ENCODE measurements around the gene XIAP. TPM values are rescaled to one million over a fixed set of nuclear protein-coding genes. Genes with fewer than 3 reads are reported as not detected.
"Not testable (repeated sequence)": the region's sequence is repeated elsewhere in the genome, so short reads cannot be mapped to it uniquely, and the experiment has no call there.

XIAP gene
- 36.1 and 38.1 TPM in 2 replicates for total RNA-seq
- 7.9 and 13.7 TPM in 2 replicates for polyA plus RNA-seq

DNA sequence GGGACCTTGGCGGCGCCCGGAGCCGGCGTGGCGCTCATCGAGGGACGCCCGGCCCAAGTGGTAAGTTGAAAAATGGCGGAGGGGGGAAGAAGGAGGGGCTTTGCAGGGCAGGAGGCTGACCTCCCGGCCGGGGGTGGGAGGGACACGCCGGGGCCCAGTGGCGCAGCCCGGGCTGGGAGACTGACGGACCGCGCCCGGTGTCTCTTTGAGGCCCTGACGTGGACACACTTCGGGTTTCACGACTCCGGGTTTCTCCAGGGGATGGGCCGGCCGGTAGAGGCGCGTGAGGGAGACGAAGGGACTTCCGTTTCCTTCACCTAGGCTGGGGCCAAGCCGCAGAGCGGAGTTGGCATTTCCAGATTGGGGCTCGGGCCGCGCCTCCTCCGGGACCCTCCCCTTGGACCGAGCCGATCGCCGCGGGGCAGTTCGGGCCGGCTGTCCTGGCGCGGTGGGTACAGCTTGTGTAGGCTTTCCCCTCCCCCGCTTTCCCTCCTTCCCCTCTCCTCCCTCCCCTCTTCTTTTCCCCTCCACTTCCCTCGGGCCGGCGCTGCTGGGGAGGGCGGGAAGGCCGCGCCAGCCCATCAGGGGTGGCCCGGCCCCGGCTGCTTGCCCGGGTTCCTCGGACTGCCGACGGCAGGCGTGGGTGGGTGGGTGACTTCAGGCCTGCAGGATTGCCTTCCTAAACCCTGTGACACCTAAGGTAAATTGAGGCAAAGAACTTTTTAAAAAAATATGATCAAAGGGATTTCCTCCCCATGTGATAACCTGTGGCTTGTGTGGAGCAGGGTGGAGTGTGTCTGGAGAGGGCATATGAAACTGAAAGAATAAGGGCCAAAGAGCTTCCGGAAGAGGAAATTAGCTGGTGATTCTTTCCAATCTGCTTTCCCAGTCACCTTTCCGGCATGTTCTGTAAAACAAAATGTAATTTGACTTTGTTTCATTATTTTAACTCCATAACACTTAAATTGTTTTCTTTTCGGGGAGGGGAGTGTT, at the start of gene XIAP:
XIAP (plus strand) TSS at position 208 of the 993 bp plus-strand sequence. CDS start 25,610 bp downstream, outside the sequence.
- no peaks in the 10 kb centered on the region for H4K20me1 ChIP-seq (ENCODE audit: insufficient read depth, poor library complexity, severe bottlenecking)
- no peak for TF ChIP-seq EZH2phosphoT487 (IDR thresholded peaks at IDR 0.05; ENCODE audit: low read depth, severe bottlenecking, unreplicated experiment)
- TF ChIP-seq CTCF (IDR thresholded peaks at IDR 0.05; ENCODE audit: poor library complexity): no peak
- TF ChIP-seq EZH2 (IDR thresholded peaks at IDR 0.05; ENCODE audit: borderline replicate concordance): no peak
- H3K36me3 ChIP-seq (replicated peaks; ENCODE audit: insufficient read depth, low read depth): no peaks in the 10 kb centered on the region
- peak; percentile 89 for DNase-seq (ENCODE audit: low spot score)
- peak within 1 kb of the TSS; percentile 49 for H2AFZ ChIP-seq
- H3K4me1 ChIP-seq (ENCODE audit: insufficient read depth): peaks cover 4% of the 10 kb centered on the region
- H3K79me2 ChIP-seq: peaks cover 37% of the 10 kb centered on the region
- WGBS (ENCODE audit: low lambda C conversion rate, missing lambda C conversion rate): 47% methylated on average over 20 of the region's 62 CpGs
- peak within 1 kb of the TSS; percentile 96 for H3K27ac ChIP-seq
- H3K27me3 ChIP-seq: no peaks in the 10 kb centered on the region
- H3K4me2 ChIP-seq: peak within 1 kb of the TSS; percentile 75
- no peaks in the 10 kb centered on the region for H3K9me2 ChIP-seq (replicated peaks; ENCODE audit: insufficient read depth)
- H3K4me3 ChIP-seq: peak within 1 kb of the TSS; percentile 44
- H3K9me3 ChIP-seq (ENCODE audit: low read depth): no peaks in the 10 kb centered on the region

- no peak overlapping the region for H2AFZ ChIP-seq
- H3K36me3 ChIP-seq (replicated peaks; ENCODE audit: insufficient read depth, low read depth): no peaks in the 10 kb centered on the region
- 76% methylated on average over 2 of the region's 2 CpGs for WGBS (ENCODE audit: low lambda C conversion rate, missing lambda C conversion rate)
- no peaks in the 10 kb centered on the region for H4K20me1 ChIP-seq (ENCODE audit: insufficient read depth, poor library complexity, severe bottlenecking)
- H3K27ac ChIP-seq: no peak overlapping the region
- no peaks in the 10 kb centered on the region for H3K79me2 ChIP-seq
- no peak overlapping the region for H3K4me2 ChIP-seq
- H3K27me3 ChIP-seq: no peaks in the 10 kb centered on the region
- no peaks in the 10 kb centered on the region for H3K9me2 ChIP-seq (replicated peaks; ENCODE audit: insufficient read depth)
- no peak overlapping the region for H3K4me3 ChIP-seq
- no peak for DNase-seq (ENCODE audit: low spot score)
- no peak for TF ChIP-seq EZH2phosphoT487 (IDR thresholded peaks at IDR 0.05; ENCODE audit: low read depth, severe bottlenecking, unreplicated experiment)
- no peak for TF ChIP-seq EZH2 (IDR thresholded peaks at IDR 0.05; ENCODE audit: borderline replicate concordance)
- TF ChIP-seq CTCF (IDR thresholded peaks at IDR 0.05; ENCODE audit: poor library complexity): no peak
- H3K4me1 ChIP-seq (ENCODE audit: insufficient read depth): no peaks in the 10 kb centered on the region
- no peaks in the 10 kb centered on the region for H3K9me3 ChIP-seq (ENCODE audit: low read depth)
Observed at GRCh38 chrX:123814343-123814742, 45.5 kb upstream of the XIAP start.

DNA sequence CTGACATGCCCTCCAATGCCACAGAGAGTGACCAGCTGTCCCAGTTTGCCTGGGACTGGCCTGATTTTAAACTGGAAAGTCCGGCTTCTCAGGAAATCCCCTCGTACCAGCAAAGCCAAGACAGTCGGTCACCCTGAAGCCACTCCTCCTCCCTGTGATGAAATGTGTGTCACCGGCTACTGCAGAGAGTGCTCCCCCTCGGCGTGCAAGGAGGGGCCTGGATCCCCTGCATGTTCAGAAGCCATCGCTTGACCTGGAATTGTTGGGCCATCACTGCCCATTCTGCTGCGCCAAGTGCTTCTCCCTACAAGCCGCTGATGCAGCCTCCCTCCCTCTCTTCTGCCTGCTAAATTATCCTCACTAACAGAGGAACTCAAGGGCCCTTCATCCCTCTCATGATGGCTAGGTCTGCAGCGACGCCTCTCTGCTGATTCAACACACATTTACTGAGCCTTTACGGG, 44.9 kb upstream of the XIAP start:
- H4K20me1 ChIP-seq (ENCODE audit: insufficient read depth, poor library complexity, severe bottlenecking): not testable (repeated sequence)

GRCh38 chrX:123817288-123817894, 42.5 kb upstream of the XIAP start:
- no peaks in the 10 kb centered on the region for H3K9me3 ChIP-seq (ENCODE audit: low read depth)
- H3K27me3 ChIP-seq: no peaks in the 10 kb centered on the region
- H3K79me2 ChIP-seq: no peaks in the 10 kb centered on the region
- no peak overlapping the region for H2AFZ ChIP-seq
- no peak for TF ChIP-seq CTCF (IDR thresholded peaks at IDR 0.05; ENCODE audit: poor library complexity)
- H3K4me1 ChIP-seq (ENCODE audit: insufficient read depth): no peaks in the 10 kb centered on the region
- no peak overlapping the region for H3K27ac ChIP-seq
- WGBS (ENCODE audit: low lambda C conversion rate, missing lambda C conversion rate): 82% methylated on average over 6 of the region's 6 CpGs
- no peaks in the 10 kb centered on the region for H3K36me3 ChIP-seq (replicated peaks; ENCODE audit: insufficient read depth, low read depth)
- H4K20me1 ChIP-seq (ENCODE audit: insufficient read depth, poor library complexity, severe bottlenecking): no peaks in the 10 kb centered on the region
- H3K9me2 ChIP-seq (replicated peaks; ENCODE audit: insufficient read depth): no peaks in the 10 kb centered on the region
- H3K4me2 ChIP-seq: no peak overlapping the region
- DNase-seq (ENCODE audit: low spot score): no peak
- H3K4me3 ChIP-seq: no peak overlapping the region

More for the DNA sequence above, 44.9 kb upstream of the XIAP start:
- not testable (repeated sequence) for H3K4me1 ChIP-seq (ENCODE audit: insufficient read depth); H3K9me3 ChIP-seq (ENCODE audit: low read depth); H3K27ac ChIP-seq; H3K27me3 ChIP-seq; H3K4me3 ChIP-seq; DNase-seq (ENCODE audit: low spot score); H2AFZ ChIP-seq; H3K9me2 ChIP-seq (replicated peaks; ENCODE audit: insufficient read depth); H3K4me2 ChIP-seq; H3K79me2 ChIP-seq; H3K36me3 ChIP-seq (replicated peaks; ENCODE audit: insufficient read depth, low read depth)
- WGBS (ENCODE audit: low lambda C conversion rate, missing lambda C conversion rate): 63% methylated on average over 12 of the region's 12 CpGs

Data from hepatocyte (in vitro differentiated cells).